K562 treated with DMSO at 1 percent for 24 hours (cell line): ENCODE data around the gene CDHR3. TPM values are rescaled to one million over a fixed set of nuclear protein-coding genes. Genes with fewer than 3 reads are reported as not detected.

ENCODE experiments used
- total RNA-seq: library from RNA; unstranded; fragments of 300-600 nt; gene quantifications from 2 replicates; pipeline ENCODE4 v1.2.3, GENCODE V29; 2022; ENCODE audit warnings: low read depth; ENCODE audit not compliant: insufficient read depth

The CDHR3 gene, protein sequence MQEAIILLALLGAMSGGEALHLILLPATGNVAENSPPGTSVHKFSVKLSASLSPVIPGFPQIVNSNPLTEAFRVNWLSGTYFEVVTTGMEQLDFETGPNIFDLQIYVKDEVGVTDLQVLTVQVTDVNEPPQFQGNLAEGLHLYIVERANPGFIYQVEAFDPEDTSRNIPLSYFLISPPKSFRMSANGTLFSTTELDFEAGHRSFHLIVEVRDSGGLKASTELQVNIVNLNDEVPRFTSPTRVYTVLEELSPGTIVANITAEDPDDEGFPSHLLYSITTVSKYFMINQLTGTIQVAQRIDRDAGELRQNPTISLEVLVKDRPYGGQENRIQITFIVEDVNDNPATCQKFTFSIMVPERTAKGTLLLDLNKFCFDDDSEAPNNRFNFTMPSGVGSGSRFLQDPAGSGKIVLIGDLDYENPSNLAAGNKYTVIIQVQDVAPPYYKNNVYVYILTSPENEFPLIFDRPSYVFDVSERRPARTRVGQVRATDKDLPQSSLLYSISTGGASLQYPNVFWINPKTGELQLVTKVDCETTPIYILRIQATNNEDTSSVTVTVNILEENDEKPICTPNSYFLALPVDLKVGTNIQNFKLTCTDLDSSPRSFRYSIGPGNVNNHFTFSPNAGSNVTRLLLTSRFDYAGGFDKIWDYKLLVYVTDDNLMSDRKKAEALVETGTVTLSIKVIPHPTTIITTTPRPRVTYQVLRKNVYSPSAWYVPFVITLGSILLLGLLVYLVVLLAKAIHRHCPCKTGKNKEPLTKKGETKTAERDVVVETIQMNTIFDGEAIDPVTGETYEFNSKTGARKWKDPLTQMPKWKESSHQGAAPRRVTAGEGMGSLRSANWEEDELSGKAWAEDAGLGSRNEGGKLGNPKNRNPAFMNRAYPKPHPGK
- not detected in 2 replicates for total RNA-seq

GRCh38 chr7:105963038-105963667 lies at the start of gene CDHR3:
TSS of gene CDHR3 (plus strand) at chr7:105963264. CDS start at chr7:105963319, 55 bp downstream.

Other genes starting within 250 kb of the CDHR3 start
- gene ATXN7L1, start 86.7 kb upstream of the CDHR3 start, total RNA-seq: 2.8 and 6.5 TPM in 2 replicates
- gene SYPL1, start 149.0 kb downstream of the CDHR3 start, total RNA-seq: 46.2 and 58.2 TPM in 2 replicates